ENCODE measurements around the gene MYH15.

The MYH15 gene

DNA sequence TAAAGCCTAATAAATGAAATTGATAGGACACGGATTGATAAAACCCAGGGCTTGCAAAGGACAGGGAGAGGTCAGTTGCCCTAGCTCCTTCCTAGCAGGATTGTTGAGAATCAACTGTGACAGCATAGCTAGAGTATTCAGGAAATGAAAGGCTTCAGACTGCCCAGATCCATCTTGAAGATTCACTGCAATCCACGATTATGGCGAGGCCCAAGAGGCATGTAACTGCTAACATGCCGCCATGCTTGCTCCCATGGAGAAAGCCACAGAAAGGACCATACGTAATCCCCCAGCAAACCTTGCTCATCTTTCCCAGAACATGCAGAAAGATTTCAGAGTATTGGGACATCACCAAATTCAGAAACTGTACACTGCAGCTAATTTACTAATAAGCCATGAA lies 41.3 kb downstream of the MYH15 start:
- no peak for DNase-seq

DNA sequence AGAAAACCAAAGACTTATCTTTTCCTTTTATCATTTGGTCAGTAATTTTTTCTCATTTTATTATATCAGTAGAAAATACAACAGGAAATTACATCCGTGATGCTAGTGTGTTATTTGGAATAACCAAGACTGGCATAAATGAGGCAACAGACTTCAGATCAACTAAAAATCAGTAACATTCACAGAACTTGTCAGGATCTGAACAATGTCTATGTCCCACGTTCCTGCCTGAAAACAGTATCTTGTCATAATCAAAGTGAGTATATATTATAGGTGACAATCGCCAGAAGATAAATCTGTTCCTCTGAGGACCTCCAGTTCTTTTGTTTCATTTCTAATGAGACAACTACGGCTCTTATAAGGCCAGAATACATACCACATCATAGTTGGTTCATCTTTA lies 41.8 kb downstream of the MYH15 start:
- DNase-seq = no peak

DNA sequence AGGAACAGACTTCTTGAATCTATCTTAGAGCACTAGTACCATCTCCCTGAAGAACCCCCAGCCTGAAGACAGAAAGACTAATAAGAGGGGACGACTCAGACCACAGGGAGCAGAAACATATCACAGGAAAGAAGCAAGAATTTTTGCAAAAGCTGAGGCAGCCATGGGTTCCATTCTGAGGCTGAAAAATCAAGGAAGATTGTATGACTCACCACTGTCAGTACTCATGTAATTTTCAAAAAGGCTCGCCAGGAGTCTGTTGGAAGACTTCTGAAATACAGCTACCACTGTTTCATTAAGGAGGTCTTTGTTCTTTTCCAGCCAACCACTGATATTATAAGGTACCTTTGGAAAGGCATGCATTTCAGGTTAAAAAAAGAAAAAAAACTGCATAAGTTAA lies 47.5 kb downstream of the MYH15 start:
- no peak for DNase-seq

DNA sequence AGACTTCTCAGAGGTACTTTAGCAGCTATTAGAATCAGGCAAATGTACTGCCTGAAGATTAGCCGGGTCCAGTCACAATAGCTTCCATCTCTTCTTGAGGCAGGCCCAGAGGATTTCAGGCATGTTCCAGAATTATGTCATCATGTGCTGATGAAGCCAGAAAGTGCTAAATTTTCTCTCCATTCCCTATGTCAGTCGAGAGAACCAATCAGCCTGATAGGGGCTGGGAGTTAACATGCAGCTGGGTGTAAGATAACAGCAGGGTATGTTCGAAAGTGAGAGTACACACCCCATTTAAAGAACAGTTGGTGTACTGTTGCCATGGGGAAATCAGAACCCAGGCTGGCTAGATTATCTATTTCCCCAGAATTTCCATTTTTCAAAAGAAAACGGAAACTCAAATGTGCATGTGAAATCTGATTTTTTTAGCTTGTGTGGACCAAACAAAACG lies 48.7 kb downstream of the MYH15 start:
- DNase-seq = no peak

DNA sequence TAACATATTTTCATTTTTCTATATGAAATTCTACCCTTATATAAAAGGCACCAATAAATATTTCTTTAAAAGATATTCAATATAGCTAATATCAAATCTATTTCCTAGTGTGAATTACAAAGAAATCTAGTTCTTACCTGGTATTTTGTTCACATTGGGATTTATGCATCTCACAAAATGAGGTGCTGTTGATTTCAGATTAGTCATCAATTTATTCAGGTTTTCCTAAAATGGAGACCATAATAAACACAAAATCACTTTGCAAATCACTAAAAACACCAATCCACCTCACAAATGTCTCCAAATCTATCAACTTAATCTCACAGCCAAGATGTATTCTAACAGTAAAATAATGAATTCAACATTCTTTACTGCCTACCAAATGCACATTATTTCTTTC lies 51.2 kb downstream of the MYH15 start:
- no peak for DNase-seq

DNA sequence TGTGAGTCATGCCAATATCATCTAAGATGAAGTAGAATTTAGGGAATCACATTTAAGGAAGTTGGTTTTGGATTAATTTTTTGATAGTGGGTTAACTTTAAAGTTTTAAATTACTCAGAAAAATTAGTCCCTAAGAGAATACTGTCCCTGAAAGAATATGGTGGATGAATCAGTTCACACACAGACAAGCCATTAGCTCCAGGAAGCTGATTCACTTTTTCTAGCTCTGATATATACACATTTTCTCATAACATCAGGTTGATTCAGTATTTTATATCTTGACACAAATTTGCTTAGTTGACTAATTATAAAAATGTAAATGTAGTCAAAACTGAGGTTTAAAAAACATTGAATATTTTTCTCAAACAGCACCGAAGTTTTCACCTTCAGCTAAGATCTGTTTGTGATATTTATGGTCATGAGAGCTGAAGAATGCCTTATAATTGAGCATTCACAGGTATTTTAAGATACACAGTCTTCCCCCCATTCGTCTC lies 55.1 kb downstream of the MYH15 start:
- DNase-seq = no peak

DNA sequence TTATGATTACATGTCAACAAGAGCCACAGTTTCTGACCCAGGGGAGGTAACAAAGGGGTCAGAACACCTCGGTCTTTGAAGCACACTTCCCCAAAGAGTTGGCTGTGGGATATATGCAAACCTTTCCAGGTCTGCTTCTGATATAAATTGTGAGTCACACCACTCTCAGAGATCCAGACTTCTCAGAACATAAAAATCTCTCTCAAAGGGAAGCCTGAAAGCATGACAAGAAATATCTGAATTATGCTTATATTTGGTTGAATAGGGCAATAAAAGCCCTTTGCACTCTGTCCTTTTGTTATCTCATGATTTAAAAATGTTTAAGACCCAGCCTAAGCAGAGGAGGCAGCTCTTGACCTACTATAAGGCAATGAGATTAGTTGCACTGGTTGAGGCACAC lies 56.8 kb downstream of the MYH15 start:
- no peak for DNase-seq

DNA sequence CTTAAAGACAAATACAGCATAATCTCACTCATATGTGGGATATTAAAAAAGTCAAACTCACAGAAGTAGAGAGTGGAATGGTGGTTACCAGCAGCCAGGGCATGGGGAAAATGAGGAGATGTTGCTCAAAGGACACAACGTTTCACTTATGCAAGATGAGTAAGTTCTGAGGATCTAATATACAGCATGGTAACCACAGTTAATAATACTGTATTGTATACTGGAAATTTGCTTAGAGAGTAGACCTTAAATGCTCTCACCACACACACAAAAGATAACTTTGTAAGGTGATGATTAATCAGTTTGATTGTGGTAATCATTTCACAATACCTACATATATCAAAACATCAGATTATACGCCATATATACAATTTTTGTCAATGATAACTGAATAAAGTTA lies 60.0 kb downstream of the MYH15 start:
- DNase-seq = no peak

DNA sequence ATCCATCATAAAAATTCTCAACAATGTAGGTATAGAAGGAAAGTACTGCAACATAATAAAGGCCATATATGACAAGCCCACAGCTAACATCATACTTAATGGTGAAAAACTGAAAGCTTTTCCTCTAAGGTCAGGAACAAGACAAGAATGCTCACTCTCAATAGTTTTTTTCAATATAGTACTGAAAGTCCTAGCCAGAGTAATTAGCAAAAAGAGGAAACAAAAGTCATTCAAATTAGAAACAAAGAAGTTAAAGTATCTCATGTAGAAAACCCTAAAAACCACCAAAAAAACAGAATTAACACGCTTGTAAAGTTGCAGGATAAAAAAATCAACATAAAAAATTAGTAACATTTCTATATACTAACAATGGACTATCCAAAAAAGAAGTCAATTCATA lies 61.8 kb downstream of the MYH15 start:
- DNase-seq = no peak

DNA sequence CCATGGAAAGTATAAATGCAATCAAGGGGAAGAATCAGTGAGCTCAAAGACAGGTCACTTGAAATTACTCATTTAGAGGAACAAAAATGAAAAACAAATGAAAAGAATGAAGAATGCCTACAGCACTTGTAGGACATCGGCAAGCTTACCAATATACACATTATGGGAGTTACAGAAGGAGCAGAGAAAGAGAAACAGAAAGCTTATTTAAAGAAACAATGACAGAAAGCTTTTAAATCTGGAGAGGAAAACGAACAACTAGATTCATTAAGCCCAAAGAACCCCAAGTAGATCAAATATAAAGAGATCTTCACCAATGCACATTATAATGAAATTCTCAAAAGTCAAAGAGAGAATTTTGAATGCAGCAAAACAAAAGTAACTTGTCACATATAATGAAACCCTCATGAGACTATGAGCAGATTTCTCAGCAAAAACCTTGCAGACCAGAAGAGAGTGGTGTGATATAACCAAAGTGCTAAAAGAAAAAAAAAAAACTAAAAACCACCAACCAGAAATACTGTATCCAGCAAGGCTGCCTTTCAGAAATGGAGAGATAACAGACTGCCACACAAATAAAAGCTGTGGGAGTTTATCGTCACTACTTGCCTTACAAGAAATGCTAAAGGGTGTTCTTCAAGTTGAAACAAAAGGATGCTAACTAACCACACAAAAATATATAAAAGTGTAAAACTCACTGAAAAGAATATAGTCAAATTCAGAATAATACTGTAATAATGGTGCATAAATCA lies 63.1 kb downstream of the MYH15 start:
- DNase-seq = no peak

DNA sequence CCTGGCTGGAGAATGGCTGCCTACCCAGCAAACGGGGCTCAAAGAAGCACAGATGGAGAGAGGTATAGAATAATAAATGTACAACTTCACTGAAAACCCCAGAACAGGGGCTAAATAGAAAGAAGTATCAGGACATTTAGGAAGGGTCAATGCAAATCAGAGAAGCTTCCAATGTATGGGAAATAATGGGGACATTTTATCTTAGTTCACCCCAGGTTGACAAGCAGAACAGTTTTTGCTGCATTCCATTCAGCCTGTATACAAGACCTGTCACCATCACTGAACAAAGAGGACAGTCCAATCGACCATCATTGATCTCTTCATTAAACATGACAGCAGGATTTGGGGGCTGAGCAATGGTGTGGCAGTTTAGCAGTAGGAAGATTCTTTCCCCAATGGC lies 68.1 kb downstream of the MYH15 start:
- no peak for DNase-seq

DNA sequence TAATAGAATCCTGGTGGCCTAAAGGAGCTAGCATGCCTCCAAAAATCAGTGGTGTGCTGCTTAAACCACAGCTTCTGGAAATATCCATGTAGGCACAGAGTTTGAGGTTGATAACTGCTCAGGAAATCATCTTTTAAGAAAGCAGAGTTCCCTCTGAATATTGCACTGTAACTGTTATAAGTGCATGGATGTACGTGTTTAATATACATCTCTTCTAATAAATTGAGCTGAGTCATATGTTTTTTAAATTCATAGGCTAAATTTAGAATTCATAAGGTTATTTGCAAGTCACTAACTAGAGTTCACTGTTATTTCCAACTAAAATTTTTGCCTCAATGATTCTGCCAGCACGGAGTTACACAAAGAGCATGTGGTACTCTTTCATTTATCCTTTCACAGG lies 68.9 kb downstream of the MYH15 start:
- no peak for DNase-seq

DNA sequence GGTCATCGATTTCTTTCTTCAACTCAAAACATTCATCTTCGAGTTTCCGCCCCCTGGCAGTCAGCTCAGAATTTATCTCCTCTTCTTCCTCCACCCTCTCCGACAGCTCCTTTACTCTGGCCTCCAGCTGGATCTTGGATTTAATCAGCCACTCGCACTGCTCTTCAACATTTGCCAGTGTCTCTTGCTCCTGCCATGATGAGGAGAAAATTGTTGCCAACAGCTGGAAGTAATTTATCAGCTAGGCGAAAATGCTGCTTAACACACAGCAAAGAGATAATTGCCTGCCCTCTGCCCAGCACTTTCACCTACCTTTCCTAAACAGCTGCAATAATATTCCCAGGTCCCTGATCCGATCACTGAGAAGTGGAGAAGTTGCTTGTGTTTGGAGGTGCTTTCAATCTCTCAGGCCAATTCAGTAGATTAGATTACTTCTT lies 69.3 kb downstream of the MYH15 start:
- no peak for DNase-seq

DNA sequence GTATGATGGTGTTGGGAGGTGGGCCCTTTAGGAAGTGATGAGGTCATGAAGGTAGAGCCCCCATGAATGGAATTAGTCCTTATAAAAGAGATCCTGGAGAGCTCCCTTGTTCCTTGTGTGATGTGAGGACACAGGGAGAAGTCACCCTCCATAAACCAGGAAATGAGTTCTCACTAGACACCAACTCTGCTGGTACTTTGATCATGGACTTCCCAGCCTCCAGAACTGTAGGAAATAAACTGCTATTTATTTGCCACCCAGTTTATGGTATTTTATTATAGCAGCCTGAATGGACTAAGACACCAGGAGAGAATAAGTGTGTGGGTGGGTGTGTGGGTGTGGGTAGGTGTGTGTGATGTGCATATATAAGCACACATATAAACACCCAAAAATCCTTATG lies 71.9 kb downstream of the MYH15 start:
- DNase-seq = no peak

DNA sequence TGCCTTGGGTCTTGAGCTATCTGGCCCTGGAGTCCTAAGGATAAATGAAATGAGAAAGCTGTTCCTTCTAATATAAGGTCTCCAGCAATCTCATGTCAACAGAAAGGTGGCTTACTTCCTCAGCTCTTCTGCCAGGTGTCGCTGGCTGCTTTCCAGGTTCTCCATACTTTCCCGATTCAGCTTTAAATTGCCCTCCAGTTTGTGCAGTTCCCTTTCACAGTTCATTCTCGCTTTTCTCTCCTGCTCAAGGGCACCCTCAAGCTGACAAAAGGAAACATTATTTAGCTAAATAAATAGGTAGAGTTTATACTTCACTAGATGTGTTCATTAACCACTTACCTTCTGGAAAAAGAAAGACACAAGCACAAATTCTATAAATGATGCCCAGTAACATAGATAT lies 73.0 kb downstream of the MYH15 start:
- DNase-seq = no peak

DNA sequence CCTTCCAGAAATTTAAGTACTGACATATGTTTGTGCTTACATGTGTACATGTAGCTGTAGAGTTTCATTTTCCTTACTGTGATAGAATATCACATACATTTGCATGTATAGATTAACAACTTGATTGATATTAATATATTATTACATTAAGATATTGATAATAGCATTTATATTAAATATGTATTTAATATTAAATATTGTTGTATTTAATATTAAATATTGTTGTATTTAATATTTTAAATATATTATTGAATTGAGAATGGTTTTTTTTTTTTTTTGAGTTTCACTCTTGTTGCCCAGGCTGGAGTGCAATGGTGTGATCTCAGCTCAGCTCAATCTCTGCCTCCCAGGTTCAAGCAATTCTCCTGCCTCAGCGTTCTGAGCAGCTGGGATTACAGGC lies 76.5 kb downstream of the MYH15 start:
- no peak for DNase-seq

DNA sequence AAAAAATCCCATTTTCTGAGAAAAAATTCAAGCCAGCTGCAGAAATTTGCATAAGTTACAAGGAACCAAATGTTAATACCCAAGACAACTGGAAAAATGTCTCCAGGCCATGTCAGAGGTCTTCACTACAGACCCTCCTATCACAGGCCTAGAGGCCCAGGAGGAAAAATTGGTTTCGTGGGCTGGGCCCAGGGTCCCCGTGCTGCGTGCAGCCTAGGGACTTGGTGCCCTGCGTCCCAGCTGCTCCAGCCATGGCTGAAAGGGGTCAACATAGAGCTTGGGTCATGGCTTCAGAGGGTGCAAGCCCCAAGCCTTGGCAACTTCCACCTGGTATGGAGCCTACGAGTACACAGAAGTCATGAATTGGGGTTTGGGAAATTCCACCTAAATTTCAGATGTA lies 78.0 kb downstream of the MYH15 start:
- no peak for DNase-seq

DNA sequence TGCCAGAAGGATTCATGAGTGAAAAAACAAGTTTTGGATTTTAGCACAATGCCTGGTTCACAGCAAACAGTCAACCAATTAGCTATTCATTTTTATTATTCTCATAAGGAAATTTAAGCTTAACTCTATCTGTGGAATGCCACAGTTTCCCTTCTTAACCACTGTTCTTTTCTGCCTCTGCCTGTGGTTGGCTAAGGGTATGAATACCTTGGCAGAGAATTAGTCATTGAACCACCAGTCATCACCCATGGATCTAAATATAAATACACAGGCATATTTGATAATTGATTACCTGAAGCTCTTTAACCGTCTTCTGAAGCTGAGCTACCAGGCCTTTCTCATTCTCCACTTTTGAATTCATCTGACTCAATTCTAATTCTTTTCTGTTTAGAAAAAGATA lies 79.9 kb downstream of the MYH15 start:
- no peak for DNase-seq

DNA sequence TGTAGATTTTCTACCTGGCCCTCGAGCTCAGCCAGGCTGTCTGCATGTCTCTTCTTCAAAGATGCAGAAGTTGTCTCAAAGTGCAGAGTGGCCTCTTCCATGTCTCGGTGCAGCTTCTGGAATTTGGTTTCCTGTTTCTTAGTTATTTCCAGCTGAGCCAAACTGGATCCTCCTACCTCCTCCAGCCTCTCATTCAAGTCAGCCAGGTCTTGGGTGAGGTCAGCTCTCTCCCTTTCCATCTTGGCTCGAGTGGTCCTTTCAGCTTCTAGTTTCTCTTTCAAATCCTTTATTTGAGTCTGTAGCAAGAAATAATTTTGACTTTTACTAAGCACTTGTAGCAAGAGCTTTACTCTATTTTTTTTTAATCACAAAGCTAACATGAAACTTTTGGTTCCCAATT lies 81.8 kb downstream of the MYH15 start:
- no peak for DNase-seq

DNA sequence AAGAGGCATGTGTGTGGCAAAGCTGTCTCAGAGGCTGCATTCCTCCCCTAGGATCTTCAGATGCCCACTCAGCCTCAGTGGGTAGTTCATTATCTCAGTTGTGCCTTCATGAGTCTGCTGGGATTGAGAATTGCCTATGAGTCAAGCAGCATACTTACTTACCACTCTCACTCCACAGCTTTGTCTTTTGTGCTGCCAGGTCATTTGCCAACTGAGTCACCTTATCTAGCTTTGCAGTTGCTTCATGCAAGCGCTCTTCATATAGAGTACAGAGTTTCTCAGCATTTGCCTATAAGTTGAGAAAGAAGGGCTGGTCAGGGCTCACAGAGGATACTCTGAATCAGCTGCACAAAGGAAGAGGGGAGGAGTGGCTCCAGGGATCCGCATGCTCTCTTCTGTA lies 89.5 kb downstream of the MYH15 start:
- DNase-seq = no peak

DNA sequence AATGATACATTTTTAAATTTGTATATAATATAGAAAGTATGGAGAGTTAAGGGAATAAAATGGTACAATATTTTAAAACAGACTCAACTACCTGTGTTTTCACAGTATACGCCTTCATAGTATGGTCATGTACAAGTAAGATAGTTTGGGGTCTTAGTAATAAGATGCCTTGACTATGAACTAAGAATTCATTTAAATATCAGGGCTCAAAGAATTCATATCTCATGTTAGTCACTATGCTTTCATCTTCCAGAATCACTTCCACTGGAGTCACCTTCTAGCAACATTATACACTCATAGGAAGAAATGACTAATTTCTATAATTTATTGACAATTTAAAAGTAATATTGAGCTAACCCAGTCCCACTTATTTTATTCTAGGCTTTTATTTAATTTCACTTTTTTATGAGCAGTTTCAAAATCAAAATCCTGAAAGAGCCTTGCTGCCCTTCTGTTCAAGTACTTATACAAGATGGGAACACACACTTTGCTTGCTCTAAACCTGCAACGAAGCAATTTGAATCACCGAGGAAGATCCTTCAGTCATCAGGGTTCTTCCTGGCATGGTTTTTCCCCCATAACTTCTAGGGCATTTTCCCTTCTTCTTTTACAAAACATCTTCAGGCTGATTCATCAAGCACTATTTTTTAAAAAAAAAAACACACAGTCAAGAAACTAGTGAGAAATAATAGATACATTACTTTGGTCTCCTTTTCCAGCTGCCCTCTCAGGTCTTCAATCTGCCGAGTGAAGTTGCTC lies 94.1 kb downstream of the MYH15 start:
- DNase-seq = no peak

DNA sequence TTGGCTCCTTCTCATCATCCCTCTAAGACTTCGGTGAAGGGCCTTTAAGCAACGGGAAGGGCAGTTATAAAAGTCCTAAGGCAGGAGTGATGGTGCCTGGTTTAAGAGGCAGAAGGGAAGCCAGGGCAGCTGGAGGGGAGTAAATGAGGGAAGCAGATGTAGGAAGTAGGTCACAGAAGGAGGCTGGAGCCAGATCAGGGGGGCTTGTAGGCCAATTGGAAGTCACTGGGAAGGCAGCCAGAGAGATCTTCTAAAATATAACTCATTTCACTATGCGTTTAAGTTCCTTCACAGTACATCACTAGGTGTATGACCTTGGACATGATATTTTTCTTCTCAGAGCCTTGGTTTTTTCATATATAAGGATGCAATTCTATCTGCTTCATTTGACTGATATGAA lies 94.7 kb downstream of the MYH15 start:
- DNase-seq = no peak

DNA sequence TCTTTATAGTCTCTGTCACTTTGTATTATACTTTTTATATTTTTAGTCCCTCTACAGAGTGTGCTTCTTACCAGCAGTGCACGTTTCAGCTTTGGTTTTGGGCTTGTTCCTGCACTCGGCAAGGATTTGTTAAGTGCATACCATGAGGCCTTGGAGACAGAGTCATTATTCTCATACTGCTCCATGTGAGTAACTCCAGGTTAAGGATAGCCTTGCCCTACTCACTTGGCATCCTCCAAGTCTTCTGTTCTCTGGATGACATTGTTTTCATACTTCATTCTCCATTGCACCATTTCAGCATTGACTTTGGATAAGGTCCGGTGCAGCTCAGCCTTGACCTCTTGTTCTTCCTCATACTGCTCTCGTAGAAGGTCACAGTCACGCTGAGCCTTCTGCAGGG lies 96.4 kb downstream of the MYH15 start:
- no peak for DNase-seq

DNA sequence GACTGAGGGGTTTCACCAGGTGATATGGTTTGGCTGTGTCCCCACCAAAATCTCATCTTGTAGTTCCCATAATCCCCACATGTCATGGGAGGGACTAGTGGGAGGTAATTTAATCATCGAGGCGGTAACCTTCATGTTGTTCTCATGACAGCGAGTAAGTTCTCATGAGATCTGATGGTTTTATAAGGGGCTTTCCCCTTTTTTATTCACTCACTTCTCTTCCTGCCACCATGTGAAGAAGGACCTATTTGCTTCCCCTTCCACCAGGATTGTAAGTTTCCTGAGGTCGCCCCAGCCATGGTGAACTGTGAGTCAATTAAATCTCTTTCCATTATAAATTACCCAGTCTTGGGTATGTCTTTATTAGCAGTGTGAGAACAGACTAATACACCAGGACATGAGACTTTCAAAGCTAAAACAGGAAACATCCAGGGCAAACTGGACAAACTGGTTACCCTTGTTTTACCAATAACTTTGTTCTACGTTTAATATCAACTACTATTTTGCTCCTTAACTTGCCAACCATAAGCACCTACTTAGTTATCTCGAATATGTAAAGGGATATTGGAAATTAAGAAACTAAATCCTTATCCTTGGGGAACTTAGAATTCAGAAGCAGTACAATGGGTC lies 98.2 kb downstream of the MYH15 start:
- no peak for DNase-seq

All from T-helper 1 cell (primary cell).